Duodenal mucosa (tissue), 2 donors: Measurements from ENCODE around the gene NNMT.

Experiments used
- H3K27ac ChIP-seq: one replicate; pipeline ENCODE4 v1.7.0; 2013; ENCODE audit warnings: low read depth, low read length
- H3K27me3 ChIP-seq, 2 donors: one replicate each; pipeline ENCODE4 v1.7.0; 2013; ENCODE audit warnings: low read length in 2 of 2, control low read depth in 1 of 2; ENCODE audit not compliant: insufficient read depth in 2 of 2, control insufficient read depth in 1 of 2
- H3K36me3 ChIP-seq, 2 donors: one replicate each; pipeline ENCODE4 v1.7.0; 2013; ENCODE audit warnings: low read length in 2 of 2, control low read depth in 1 of 2; ENCODE audit not compliant: insufficient read depth in 2 of 2, control insufficient read depth in 1 of 2
- H3K4me1 ChIP-seq, 2 donors: one replicate each; pipeline ENCODE4 v1.7.0; 2013; ENCODE audit warnings: low read length in 2 of 2, control low read depth in 1 of 2; ENCODE audit not compliant: insufficient read depth in 2 of 2, control insufficient read depth in 1 of 2
- H3K4me3 ChIP-seq, 2 donors: one replicate each; pipeline ENCODE4 v1.7.0; 2013; ENCODE audit warnings: low read length in 2 of 2, low read depth in 1 of 2
- H3K9ac ChIP-seq, 2 donors: one replicate each; pipeline ENCODE4 v1.7.0; 2013; ENCODE audit warnings: low read length in 2 of 2, low read depth in 1 of 2
- H3K9me3 ChIP-seq, 2 donors: one replicate each; pipeline ENCODE4 v1.7.0; 2013; ENCODE audit warnings: low read length in 2 of 2, control low read depth in 1 of 2; ENCODE audit not compliant: control insufficient read depth in 1 of 2

NNMT gene

DNA sequence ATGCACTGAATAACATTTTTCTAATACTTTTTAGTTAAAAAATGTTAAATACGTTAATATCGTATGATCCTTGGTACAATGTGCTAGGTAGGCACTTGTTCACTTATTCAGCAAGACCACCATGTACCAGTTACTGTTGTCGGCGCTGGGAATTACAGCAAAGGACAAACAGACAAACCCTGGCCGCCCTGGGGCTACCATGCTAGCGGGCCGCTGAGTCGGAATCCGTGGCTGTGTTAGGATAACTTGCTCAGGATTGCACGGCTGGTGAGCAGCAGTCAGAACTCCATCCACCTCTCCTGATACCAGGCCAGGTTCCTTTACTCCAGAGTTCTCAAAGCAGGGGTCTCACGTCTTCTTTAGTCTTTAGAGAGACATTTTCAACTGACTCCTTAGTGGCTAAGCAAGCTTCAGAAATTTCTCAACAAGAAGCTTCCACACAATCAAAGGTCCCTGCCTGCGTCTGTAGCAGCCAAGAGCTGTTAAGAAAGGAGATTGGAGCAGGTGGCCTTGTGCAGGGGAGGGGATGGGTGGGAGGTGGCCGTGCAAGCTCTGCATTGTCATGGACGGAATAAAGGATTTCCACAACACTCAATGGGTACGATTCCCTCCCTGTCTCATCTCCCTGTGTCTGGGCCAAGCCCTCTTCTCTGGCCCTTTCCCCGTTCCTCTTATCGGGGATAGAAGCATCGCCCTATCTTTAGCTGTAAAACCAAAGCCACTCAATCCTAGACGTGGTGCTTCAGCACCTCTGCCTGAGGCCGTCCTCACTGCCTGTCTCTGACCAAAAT lies 39.8 kb upstream of the NNMT start:
- Histone ChIP-seq H3K4me3 (no peak overlapping the region), H3K4me1 (peaks cover 0 to 3% of the 10 kb centered on the region in 2 donors), H3K9ac (no peak overlapping the region), H3K36me3 (no peaks in the 10 kb centered on the region), H3K9me3 (no peaks in the 10 kb centered on the region), H3K27me3 (no peaks in the 10 kb centered on the region), H3K27ac (no peak overlapping the region)

DNA sequence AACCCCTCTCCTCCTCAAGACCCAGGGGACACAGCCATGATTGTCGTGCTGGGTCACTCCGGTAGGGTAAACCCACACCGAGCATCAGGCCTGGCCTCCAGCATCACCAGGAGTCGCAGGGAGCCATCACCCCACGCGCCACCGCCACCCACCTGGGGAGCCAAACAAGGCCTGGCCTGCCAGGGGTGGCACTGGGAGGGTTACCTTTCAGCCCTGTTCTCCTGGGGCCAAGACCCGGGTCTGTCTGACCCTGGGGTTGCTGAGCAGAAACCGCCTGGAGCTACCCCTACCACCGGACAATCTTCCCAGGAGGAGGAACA lies 39.3 kb upstream of the NNMT start:
- no peak overlapping the region for H3K27ac ChIP-seq
- H3K36me3 ChIP-seq = no peaks in the 10 kb centered on the region
- H3K27me3 ChIP-seq = no peaks in the 10 kb centered on the region
- no peak overlapping the region for H3K9ac ChIP-seq
- peaks cover 0 to 3% of the 10 kb centered on the region in 2 donors for H3K4me1 ChIP-seq
- no peaks in the 10 kb centered on the region for H3K9me3 ChIP-seq
- no peak overlapping the region for H3K4me3 ChIP-seq

DNA sequence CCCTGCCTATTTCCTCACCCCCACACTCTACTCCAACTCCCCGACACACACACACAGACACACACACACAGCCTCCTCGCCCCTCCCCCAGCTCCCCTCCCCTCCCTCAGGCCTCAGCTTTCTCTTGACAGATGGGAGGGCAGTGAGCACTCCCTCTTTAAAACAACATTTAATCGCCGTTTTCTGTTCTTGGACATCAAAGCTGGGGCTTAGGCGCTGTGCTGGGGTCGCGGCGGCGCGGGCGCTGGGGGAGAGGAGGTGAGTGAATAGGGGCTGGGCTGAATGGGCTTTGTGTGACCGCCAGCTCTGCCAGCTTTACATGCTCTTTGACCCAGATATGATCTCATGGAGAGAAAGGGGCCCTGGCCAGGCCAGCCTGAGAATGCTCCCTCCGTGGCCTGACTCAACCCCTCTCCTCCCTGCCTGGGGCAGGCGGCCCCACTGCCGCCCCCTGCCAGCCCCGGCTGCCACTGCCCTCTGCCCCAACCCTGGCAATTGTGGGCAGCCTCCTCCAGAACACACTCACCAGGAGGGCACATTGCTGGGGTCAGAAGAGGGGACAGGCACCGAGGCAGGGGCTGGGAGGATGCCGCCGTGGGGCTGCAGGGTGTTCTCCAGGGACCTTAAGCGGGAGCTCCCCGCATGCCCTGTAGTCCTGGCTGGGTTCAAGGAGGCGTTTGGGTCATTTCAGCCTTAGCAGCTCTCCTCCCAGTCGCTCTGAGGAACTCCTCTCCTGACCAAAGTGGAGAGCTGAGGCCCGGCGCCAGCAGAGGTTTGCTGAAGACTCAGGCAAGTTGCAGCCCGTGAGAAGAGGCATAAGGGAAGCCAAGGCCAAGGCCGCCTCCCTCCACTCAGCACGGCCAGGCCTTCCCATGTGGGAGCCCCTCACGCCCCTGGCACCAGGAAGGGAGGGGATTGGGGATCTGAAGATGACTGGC lies 38.3 kb upstream of the NNMT start:
- H3K4me1 ChIP-seq = peaks cover 1 to 3% of the 10 kb centered on the region in 2 donors
- H3K9ac ChIP-seq = no peak overlapping the region
- H3K4me3 ChIP-seq = no peak overlapping the region

DNA sequence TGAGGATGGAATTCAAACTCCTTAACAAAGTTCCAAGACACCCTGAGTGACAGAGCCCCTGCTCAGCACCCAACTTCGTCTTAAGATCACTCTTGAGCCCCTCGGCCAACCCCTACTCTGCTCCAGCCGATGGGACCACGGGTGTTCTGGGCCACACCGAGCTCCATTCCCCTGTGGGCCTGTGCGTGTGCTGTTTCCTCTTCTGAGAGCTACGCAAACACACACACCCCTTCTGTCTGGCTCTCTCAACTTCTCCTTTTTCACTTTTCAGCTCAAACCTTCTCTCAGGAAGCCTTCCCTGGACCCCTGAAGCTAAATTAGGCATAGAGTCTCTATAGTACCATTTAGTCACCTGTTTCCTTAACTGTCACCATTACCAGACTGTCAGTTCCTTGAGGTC lies 37.5 kb upstream of the NNMT start:
- Histone ChIP-seq H3K4me1 (peaks cover 3 to 6% of the 10 kb centered on the region in 2 donors), H3K9ac (no peak overlapping the region), H3K27ac (no peak overlapping the region), H3K27me3 (no peaks in the 10 kb centered on the region), H3K9me3 (no peaks in the 10 kb centered on the region), H3K4me3 (no peak overlapping the region), H3K36me3 (no peaks in the 10 kb centered on the region)

More for the DNA sequence above, 38.3 kb upstream of the NNMT start:
- H3K27ac ChIP-seq = no peak overlapping the region
- no peaks in the 10 kb centered on the region for H3K36me3 ChIP-seq
- H3K27me3 ChIP-seq = no peaks in the 10 kb centered on the region
- no peaks in the 10 kb centered on the region for H3K9me3 ChIP-seq

DNA sequence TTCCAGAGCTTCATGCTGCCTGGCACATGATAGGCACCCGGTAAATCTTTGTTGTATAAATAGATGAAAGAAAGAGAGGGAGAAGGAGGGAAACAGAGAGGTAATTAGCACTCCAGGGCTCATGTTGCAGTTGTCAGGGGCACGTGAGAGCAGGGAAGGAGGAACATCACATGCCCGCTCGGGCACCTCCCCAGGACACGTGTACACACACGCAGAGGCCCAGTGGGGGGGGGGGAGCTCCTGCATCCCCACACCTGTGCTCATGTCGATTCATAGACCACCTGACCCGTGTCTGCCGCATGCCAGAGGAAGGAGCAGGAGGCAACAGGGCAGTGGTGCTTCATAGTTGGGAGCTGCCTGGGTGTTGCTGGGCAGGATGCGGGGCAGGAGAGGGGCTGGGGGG lies 37.1 kb upstream of the NNMT start:
- Histone ChIP-seq H3K9ac (no peak overlapping the region), H3K9me3 (no peaks in the 10 kb centered on the region), H3K36me3 (no peaks in the 10 kb centered on the region), H3K27me3 (no peaks in the 10 kb centered on the region), H3K27ac (no peak overlapping the region), H3K4me1 (peaks cover 3 to 8% of the 10 kb centered on the region in 2 donors), H3K4me3 (no peak overlapping the region)

DNA sequence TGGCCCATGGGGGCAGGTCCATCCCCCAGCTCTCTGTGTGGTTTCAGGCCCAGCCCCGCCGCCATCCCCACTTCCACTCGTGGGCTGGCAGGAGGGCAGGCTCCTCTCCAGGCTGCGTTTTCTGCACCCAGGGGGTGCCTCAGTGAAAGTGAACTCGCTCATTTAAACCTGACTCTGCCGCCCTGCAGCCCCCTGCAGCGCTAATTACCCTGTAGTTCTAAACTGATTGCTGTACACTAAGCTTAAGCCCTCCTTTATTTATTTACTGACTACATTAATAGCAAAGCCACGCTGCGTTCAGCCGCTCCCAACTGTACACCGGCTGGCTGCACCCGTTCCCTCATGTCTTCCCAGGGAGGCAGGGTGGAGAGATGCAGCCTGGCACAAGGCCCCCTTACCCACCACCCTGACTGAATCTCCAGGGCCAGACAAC lies 36.6 kb upstream of the NNMT start:
- Histone ChIP-seq H3K36me3 (no peaks in the 10 kb centered on the region), H3K9me3 (no peaks in the 10 kb centered on the region), H3K9ac (no peak overlapping the region), H3K4me1 (peaks cover 3 to 8% of the 10 kb centered on the region in 2 donors), H3K27me3 (peaks cover 0 to 3% of the 10 kb centered on the region in 2 donors), H3K4me3 (no peak overlapping the region), H3K27ac (no peak overlapping the region)

DNA sequence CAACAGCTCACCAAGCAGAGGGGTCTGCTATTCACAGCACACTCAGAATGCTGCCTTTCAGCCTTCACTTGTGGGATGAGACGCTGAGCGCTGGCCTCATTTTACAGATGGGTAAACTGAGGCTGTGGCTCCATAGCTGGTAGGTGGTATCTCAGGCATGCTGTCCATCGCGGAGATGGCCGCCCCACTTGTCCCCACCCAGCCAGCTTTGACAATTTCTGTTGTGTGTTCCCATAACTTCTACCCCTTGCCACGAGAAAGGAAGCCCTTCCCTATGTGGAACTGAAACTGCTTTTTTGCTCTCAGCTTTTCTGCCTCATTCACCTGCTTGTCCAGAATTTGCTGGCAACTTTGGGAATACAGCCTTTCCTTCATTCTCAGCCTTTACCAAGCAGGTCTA lies 36.1 kb upstream of the NNMT start:
- Histone ChIP-seq H3K27me3 (peaks cover 0 to 3% of the 10 kb centered on the region in 2 donors), H3K4me1 (peaks cover 3 to 8% of the 10 kb centered on the region in 2 donors), H3K27ac (no peak overlapping the region), H3K9ac (no peak overlapping the region), H3K36me3 (no peaks in the 10 kb centered on the region), H3K9me3 (no peaks in the 10 kb centered on the region), H3K4me3 (no peak overlapping the region)

DNA sequence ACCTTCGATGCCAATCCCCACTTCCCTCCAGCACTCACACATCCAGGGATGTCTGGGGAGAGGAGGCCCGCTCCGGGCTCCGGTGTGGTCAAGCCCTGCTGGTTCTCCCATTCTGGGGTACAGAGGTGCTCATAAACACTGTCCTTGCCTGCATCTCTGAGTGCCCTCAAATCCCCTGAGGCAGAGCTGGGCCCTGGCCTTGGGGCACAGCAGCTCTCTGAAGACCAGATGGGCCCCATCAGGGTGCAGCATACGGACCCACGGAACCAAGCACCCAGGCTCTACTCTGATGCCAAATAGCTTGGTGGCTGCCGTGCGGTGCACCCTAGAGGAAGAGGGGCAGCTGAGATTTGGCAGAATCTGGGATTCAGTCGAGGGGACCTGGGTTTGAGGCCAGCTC lies 35.7 kb upstream of the NNMT start:
- Histone ChIP-seq H3K27me3 (peaks cover 0 to 3% of the 10 kb centered on the region in 2 donors), H3K4me1 (peaks cover 3 to 8% of the 10 kb centered on the region in 2 donors), H3K9me3 (no peaks in the 10 kb centered on the region), H3K9ac (no peak overlapping the region), H3K4me3 (no peak overlapping the region), H3K27ac (no peak overlapping the region), H3K36me3 (no peaks in the 10 kb centered on the region)

DNA sequence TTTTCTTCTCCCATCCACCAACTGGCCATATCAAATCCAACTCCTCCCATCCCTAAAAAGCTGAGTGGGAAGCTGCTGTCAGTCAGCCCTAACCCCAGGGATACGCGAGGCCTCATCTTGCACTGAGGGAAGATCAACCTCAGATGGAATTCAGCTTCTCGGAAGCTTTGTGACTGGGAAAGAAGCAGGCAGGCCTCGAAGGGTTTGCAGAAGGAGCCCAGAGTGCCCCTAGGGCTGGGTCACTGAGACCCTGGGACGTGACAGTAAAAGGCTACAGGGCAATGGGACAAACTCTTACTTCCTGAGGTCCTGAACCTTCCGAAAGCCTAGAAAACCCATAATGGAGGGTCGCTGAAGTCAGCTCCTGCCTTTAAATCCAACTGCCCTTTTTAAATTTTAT lies 34.4 kb upstream of the NNMT start:
- no peaks in the 10 kb centered on the region for H3K36me3 ChIP-seq
- peaks cover 3 to 8% of the 10 kb centered on the region in 2 donors for H3K4me1 ChIP-seq
- no peak overlapping the region for H3K9ac ChIP-seq
- no peak overlapping the region for H3K4me3 ChIP-seq
- peaks cover 0 to 3% of the 10 kb centered on the region in 2 donors for H3K27me3 ChIP-seq
- no peaks in the 10 kb centered on the region for H3K9me3 ChIP-seq
- no peak overlapping the region for H3K27ac ChIP-seq
